Endothelial cell of umbilical vein (primary cell): Measurements from ENCODE around the gene WAS. TPM values are rescaled to one million over a fixed set of nuclear protein-coding genes. Genes with fewer than 3 reads are reported as not detected.

ENCODE experiments used
- BruUV-seq: library from RNA; stranded (reverse); fragments of 400-500 nt; replicated peaks from 2 replicates; lab custom pipeline; 2021; lab: Mats Ljungman, UMichigan
- CTCF ChIA-PET: fragments of 300-600, 350-600 bp; sonication (Branson Sonifier 250); formaldehyde crosslinking; loops from one replicate; lab custom pipeline; 2021; ENCODE audit warnings: antibody characterized with exemption, inconsistent platforms; lab: Charles Lee
- POLR2A ChIA-PET: fragments of 300-600, 350-600 bp; sonication (Branson Sonifier 250); formaldehyde crosslinking; loops from one replicate; lab custom pipeline; 2021; ENCODE audit warnings: antibody characterized with exemption, inconsistent platforms; lab: Charles Lee
- DNase-seq: peaks from one replicate; pipeline ENCODE4 v3.0.0-alpha.2; 2011; ENCODE audit warnings: low read depth, low spot score
- FAIRE-seq: peaks from 2 replicates; lab custom pipeline; 2011; peaks lifted over from hg19 to GRCh38; lab: Jason Lieb, UNC
- H2AFZ ChIP-seq: 2 replicates; pipeline ENCODE4 v1.6.0; 2012; ENCODE audit warnings: low read depth, low read length, control low read depth, inconsistent platforms
- H3K27ac ChIP-seq: 2 replicates; pipeline ENCODE4 v1.5.1; 2011; ENCODE audit warnings: low read depth, mild to moderate bottlenecking, control low read depth, low read length, moderate library complexity; ENCODE audit not compliant: insufficient read depth
- H3K27me3 ChIP-seq, 2 experiments: 2 replicates each; pipeline versions ENCODE4 v1.6.0 to v1.6.1; 2011; ENCODE audit warnings: low read length in 2 of 2, mixed read lengths in 1 of 2; ENCODE audit not compliant: control insufficient read depth in 2 of 2, insufficient read depth in 2 of 2
- H3K36me3 ChIP-seq, 2 experiments: 2 replicates in 1 of 2; 3 replicates in 1 of 2; pipeline ENCODE4 v1.5.1; 2011; ENCODE audit warnings: low read length in 2 of 2, mild to moderate bottlenecking in 1 of 2, moderate library complexity in 1 of 2; ENCODE audit not compliant: control insufficient read depth in 2 of 2, insufficient read depth in 2 of 2; ENCODE audit errors: extremely low read depth in 1 of 2
- H3K4me1 ChIP-seq: 3 replicates; pipeline ENCODE4 v1.5.1; 2011; ENCODE audit warnings: mild to moderate bottlenecking, low read length; ENCODE audit not compliant: control insufficient read depth, insufficient read depth; ENCODE audit errors: extremely low read depth
- H3K4me2 ChIP-seq: 2 replicates; pipeline ENCODE4 v1.6.1; 2011; ENCODE audit warnings: low read length, control low read depth, mixed read lengths; ENCODE audit not compliant: insufficient read depth
- H3K4me3 ChIP-seq, 3 experiments: fragments of 200-600 bp in 1 of 3; sonication (generic), shearing (Covaris generic) in 1 of 3; replicated peaks in 1 of 3; 2 replicates each; pipeline ENCODE4 v1.5.1; 2011 to 2016; ENCODE audit warnings: control low read depth in 3 of 3, low read length in 3 of 3, mild to moderate bottlenecking in 2 of 3, inconsistent platforms in 1 of 3, low read depth in 1 of 3, moderate library complexity in 1 of 3; ENCODE audit not compliant: insufficient read depth in 1 of 3
- H3K79me2 ChIP-seq: 2 replicates; pipeline ENCODE4 v1.6.0; 2012; ENCODE audit warnings: low read length, inconsistent platforms; ENCODE audit not compliant: control insufficient read depth, insufficient read depth
- H3K9ac ChIP-seq: replicated peaks from 2 replicates; pipeline ENCODE3; 2011; ENCODE audit warnings: low read length, control low read depth; ENCODE audit not compliant: insufficient read depth; ENCODE audit errors: extremely low read depth
- H3K9me1 ChIP-seq: replicated peaks from 3 replicates; pipeline ENCODE4 v1.6.0; 2011; ENCODE audit warnings: mild to moderate bottlenecking, low read length; ENCODE audit not compliant: control insufficient read depth, insufficient read depth; ENCODE audit errors: extremely low read depth
- H3K9me3 ChIP-seq: replicated peaks from 2 replicates; pipeline ENCODE4 v1.5.1; 2012; ENCODE audit warnings: low read length, inconsistent platforms; ENCODE audit not compliant: control insufficient read depth, insufficient read depth
- H4K20me1 ChIP-seq: replicated peaks from 2 replicates; pipeline ENCODE3; 2011; ENCODE audit warnings: mild to moderate bottlenecking, low read length; ENCODE audit not compliant: control insufficient read depth, insufficient read depth; ENCODE audit errors: extremely low read depth
- FOS ChIP-seq: IDR thresholded peaks from 2 replicates; pipeline ENCODE4 v1.6.1; 2011; ENCODE audit warnings: mild to moderate bottlenecking, low read length, moderate library complexity, borderline replicate concordance; ENCODE audit not compliant: insufficient read depth
- GATA2 ChIP-seq: IDR thresholded peaks from 2 replicates; pipeline ENCODE4 v1.7.0; 2011; ENCODE audit warnings: low read depth, mild to moderate bottlenecking, moderate library complexity, mixed read lengths, low read length; ENCODE audit not compliant: insufficient read length, insufficient read depth
- JUN ChIP-seq: IDR thresholded peaks from 2 replicates; pipeline ENCODE4 v1.6.1; 2011; ENCODE audit warnings: borderline replicate concordance, low read depth; ENCODE audit not compliant: insufficient read length, insufficient read depth
- MAX ChIP-seq: IDR thresholded peaks from 2 replicates; pipeline ENCODE4 v1.6.1; 2011; ENCODE audit not compliant: insufficient read depth, insufficient read length
- POLR2A ChIP-seq: IDR thresholded peaks from 2 replicates; pipeline ENCODE4 v1.6.1; 2012; ENCODE audit warnings: low read depth, mild to moderate bottlenecking, control low read depth, low read length
- dilution Hi-C: fragments of 300-500 bp; cut with MboI; formaldehyde crosslinking; loops from one replicate; pipeline ENCODE4 v1.15.0; 2019; ENCODE audit warnings: low sequenced_read_pairs; ENCODE audit not compliant: extremely low pct_ligation_motif_present
- intact Hi-C: fragments of 100-400 bp; cut with micrococcal nuclease; formaldehyde crosslinking; loops from one replicate; pipeline ENCODE4 v1.10.0; 2022
- polyA plus RNA-seq, 4 experiments: library from polyadenylated mRNA; depleted of rRNA in 3 of 4; stranded (reverse) in 3 of 4; unstranded in 1 of 4; fragments of >200 nt; gene quantifications; 2 replicates each; pipeline versions ENCODE4 v1.2.1 to v1.2.3, GENCODE V29; 2011 to 2012; ENCODE audit warnings: missing spikeins in 1 of 4
- total RNA-seq: library from RNA; stranded (reverse); gene quantifications from 2 replicates; pipeline ENCODE4 v1.2.3, GENCODE V29; 2021

The WAS gene
- total and polyA plus RNA-seq, 2 donors (not counting 3 experiments of a cell fraction or from before 2014, with no cell fraction given) = 0.73 TPM; not detected in 1

GRCh38 chrX:48695534-48695896 lies 11.9 kb downstream of the WAS start:
- Histone ChIP-seq H2AFZ (peak overlapping the region; percentile 20), H4K20me1 (no peaks in the 10 kb centered on the region), H3K4me2 (peak overlapping the region; percentile 54), H3K9ac (peak overlapping the region; percentile 63), H3K4me1 (peaks cover 5% of the 10 kb centered on the region), H3K27me3 (no peaks in the 10 kb centered on the region), H3K9me1 (no peaks in the 10 kb centered on the region), H3K36me3 (peaks cover 0 to 1% of the 10 kb centered on the region in 2 experiments), H3K79me2 (peaks cover 19% of the 10 kb centered on the region), H3K4me3 (peak overlapping the region in 1 of 3 experiments; percentile 60), H3K27ac (no peak overlapping the region), H3K9me3 (no peaks in the 10 kb centered on the region)
- dilution Hi-C loops = no loop called here
- no TSS peak for BruUV-seq
- intact Hi-C loops = no loop called here
- no peak for FAIRE-seq
- no peak for TF ChIP-seq JUN
- no peak for TF ChIP-seq FOS
- no peak for TF ChIP-seq POLR2A
- ChIA-PET CTCF (interaction anchor here (1.5 kb wide), 1 partner anchor 47 kb away, joined by 5 read pairs; no protein-coding TSS in a partner anchor), POLR2A (no interaction called here)
- DNase-seq = no peak

- DNase-seq (no peak), FAIRE-seq (no peak)
- Histone ChIP-seq H2AFZ (peak overlapping the region; percentile 78), H3K27ac (peak overlapping the region; percentile 40), H3K4me1 (peaks cover 5% of the 10 kb centered on the region), H3K9me3 (no peaks in the 10 kb centered on the region), H3K79me2 (peaks cover 20% of the 10 kb centered on the region), H3K4me3 (peak overlapping the region in 2 of 3 experiments; percentile 49 to 60), H3K36me3 (peaks cover 0 to 3% of the 10 kb centered on the region in 2 experiments), H3K4me2 (peak overlapping the region; percentile 54), H3K9ac (peak overlapping the region; percentile 63), H3K9me1 (no peaks in the 10 kb centered on the region), H4K20me1 (no peaks in the 10 kb centered on the region), H3K27me3 (no peaks in the 10 kb centered on the region)
- dilution Hi-C loops (no loop called here), intact Hi-C loops (loop anchor here (1.0 to 2.0 kb wide), 5 partner anchors 19 to 201 kb away; partner anchors contain the start of genes PQBP1, TIMM17B and WDR13)
- CTCF ChIA-PET = interaction anchor here (1.5 kb wide), 1 partner anchor 47 kb away, joined by 5 read pairs; no protein-coding TSS in a partner anchor
- BruUV-seq = TSS peak; percentile 93
- POLR2A ChIA-PET = no interaction called here
- TF ChIP-seq GATA2 = no peak
- no peak for TF ChIP-seq MAX
Observed at GRCh38 chrX:48695925-48696300, 12.3 kb downstream of the WAS start.
